ENCODE results near the gene USP21. TPM values are rescaled to one million over a fixed set of nuclear protein-coding genes. Genes with fewer than 3 reads are reported as not detected.

The USP21 gene
- total RNA-seq, 4 donors from 2014 or later, result 7.8 to 19.5 (median 12.7) TPM

GRCh38 chr1:161172349-161172748 lies 13.0 kb downstream of the USP21 start:
- no peak for TF ChIP-seq CTCF (IDR thresholded peaks at IDR 0.05)
- DNase-seq (ENCODE audit: low spot score) (no peak), ATAC-seq (ENCODE audit: low FRiP score) (no peak)

- no peak for TF ChIP-seq CTCF (IDR thresholded peaks at IDR 0.05)
- ATAC-seq (ENCODE audit: low FRiP score), result no peak
- DNase-seq (ENCODE audit: low spot score), result no peak
Observed at GRCh38 chr1:161172776-161173376, 13.6 kb downstream of the USP21 start.

GRCh38 chr1:161173711-161174110 lies 14.4 kb downstream of the USP21 start:
- no peak for ATAC-seq (ENCODE audit: low FRiP score)
- no peak for DNase-seq (ENCODE audit: low spot score)
- TF ChIP-seq CTCF (IDR thresholded peaks at IDR 0.05), result no peak

- DNase-seq (ENCODE audit: low spot score), result no peak
- TF ChIP-seq CTCF (IDR thresholded peaks at IDR 0.05), result no peak
Observed at GRCh38 chr1:161174911-161175310, 15.6 kb downstream of the USP21 start.

GRCh38 chr1:161175771-161176453 lies 16.6 kb downstream of the USP21 start:
- no peak for ATAC-seq (ENCODE audit: low FRiP score)
- DNase-seq (ENCODE audit: low spot score), result no peak
- no peak for TF ChIP-seq CTCF (IDR thresholded peaks at IDR 0.05)

More at GRCh38 chr1:161174911-161175310, 15.6 kb downstream of the USP21 start:
- no peak for ATAC-seq (ENCODE audit: low FRiP score)

- ATAC-seq (ENCODE audit: low FRiP score), result peak; percentile 3
- no peak for TF ChIP-seq CTCF (IDR thresholded peaks at IDR 0.05)
- DNase-seq (ENCODE audit: low spot score), result no peak
Observed at GRCh38 chr1:161176468-161177111, 17.3 kb downstream of the USP21 start.

Data from omental fat pad (tissue), 4 donors.